Measurements from ENCODE around the gene MSRB2.

Gene MSRB2

DNA sequence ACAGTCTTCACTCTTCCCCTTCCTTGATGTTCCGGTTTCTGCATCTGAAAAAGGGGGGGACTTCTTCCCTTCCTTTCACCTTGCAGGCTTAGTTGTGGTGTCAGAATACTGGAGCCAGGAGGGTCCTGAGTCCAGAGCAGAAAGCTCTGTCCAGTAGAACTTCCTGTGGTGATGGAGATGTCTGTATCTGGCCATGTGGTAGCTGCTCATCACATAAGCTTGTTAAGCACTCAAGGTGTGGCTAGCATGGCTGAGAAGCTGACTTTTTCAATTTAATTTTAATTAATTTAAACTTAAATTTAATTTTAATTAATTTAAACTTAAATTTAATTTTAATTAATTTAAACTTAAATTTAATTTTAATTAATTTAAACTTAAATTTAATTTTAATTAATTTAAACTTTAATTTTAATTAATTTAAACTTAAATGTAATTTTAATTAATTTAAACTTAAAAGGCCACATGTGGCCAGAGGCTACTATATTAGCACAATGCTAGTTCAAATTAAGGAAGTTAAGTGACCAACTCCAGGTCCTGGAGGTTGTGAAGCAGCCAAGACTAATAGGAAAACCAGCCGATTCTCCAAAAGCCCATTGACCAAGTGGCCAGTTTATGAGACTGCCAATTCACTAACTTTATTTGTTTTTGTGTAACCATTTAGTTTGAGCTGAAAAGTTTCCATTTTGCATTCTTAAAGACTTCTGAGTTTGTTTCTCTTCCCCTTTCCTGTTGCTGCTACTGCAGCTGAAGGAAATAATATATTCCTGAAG is 16.3 kb downstream of the MSRB2 start:
- DNase-seq (ENCODE audit: low read depth, low spot score), result no peak

DNA sequence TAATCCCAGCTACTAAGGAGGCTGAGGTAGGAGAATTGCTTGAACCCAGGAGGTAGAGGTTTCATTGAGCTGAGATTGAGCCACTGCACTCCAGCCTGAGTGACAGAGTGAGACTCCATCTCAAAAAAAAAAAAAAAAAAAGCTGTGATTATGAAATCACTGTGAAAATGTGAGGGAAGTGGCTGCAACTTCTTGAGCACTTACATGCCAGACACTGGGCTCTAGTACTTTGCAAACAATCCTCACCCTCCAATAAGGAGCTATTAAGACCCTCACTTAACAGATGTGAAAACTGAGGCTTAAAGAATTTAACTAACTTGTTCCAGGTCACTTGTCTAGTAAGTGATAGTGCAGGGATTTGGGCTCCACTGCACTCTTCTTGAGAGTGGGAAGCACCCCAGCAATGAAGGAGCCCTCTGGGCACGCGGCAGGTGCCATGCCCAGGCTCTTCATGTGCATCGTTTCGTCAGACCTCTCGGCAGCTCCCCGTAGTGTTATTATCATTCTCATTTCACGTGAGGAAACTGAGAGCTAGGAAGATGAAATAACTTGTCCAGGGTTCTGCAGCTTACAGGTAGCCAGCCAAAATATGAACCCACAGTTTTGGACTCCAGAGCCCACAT is 19.0 kb downstream of the MSRB2 start:
- DNase-seq (ENCODE audit: low read depth, low spot score), result no peak

DNA sequence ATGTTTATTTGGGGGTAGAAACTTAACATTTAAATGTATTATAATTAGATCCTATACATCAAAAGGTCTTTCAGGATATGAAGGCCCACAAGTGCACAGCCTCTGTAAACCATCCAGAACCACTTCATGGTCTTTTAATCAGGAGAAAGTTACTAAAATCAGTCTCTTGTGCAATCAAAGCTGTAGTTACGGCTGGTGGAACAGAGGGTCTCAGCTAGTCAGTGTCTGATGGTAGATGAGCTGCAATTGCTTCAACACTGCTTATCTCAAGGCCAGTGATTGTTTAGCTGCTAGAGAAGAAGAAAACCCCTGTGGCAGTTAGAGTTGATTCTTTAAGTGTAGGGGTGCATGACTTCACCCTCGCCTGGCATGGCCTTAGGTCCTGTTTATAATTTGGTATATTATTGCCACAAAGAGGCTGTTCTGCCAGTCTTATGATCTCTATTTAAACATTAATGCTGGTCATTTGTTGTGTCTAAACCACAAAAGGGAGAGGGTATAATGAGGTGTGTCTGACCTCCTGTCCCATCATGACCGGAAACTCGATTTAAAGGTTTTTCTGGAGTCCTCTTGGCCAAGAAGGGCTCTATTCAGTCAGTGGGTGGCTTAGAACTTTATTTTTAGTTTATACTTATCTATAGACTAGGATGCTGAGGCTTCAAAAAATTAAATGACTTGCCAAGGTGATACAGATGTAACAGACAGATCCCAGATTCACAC is 21.3 kb downstream of the MSRB2 start:
- DNase-seq (ENCODE audit: low read depth, low spot score), result no peak

DNA sequence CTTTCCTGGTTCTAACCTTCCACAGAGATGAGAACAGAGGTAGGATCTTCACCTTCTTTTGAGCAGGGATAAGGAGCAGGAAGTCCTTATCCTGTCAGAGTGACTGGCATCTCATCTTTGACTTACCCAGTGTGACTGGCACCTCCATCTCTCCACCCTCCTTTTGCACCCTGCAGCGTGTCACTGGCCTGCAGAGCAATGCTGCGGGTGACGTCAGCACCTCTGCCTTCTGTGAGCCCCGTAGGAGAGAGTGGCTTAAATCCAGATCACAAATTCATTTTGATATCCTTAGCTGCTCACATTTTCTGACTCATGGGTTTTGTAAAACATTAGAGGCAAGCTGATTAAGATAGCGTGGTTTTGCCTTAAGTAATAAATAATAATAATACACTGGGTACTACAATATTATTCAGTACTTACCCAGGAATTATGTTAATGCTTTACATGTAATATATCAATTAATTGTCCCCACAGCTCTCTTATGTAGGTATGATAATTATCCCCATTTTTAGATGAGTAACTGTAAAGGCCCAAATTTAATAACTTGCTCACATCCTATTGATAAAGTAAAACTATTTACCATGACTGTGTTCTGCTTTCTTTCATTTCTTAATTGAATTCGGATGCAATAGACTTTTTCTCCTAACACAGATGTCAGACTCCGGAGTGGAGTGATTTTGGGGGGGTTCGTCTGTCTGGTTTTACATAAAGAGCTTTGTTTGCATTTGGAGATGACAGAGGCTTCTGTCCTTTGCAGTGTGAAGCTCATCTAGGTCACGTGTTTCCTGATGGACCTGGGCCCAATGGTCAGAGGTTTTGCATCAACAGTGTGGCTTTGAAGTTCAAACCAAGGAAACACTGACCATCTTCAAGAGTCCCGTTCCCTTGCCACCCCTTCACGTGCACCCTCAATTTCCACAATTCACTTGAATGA is 24.9 kb downstream of the MSRB2 start:
- DNase-seq (ENCODE audit: low read depth, low spot score), result no peak

DNA sequence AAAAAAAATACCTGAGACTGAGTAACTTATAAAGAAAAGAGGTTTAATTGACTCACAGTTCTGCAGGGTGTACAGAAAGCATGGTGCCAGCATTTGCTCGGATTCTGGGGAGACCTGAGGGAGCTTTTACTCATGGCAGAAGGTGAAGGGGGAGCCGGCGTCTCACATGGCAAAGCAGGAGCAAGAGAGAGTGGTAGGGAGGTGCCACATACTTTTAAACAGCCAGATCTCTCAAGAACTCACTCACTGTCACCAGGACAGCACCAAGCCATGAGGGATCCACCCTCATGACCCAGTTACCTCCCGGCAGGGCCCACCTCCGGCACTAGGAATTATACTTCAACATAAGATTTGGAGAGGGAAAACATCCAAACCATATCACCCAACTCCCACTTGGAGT is 25.8 kb downstream of the MSRB2 start:
- DNase-seq (ENCODE audit: low read depth, low spot score), result no peak

DNA sequence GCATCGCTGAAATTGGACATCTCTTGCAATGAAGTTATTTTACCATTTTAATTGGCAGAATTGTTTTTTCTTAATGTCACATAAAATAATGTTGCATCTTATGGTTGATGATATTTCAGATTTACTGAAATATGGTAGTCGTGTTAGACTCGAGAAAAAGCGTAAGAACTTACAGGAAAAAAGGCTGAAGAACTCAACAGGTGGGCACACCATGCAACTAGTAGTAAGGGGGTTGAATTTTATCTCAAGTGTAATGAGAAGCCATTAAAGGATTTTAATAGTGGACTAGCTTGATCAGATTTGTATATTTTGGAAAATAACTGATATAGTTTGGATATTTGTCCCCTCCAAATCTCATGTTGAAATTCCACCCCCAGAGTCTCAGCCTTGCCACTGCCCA is 41.1 kb downstream of the MSRB2 start:
- DNase-seq (ENCODE audit: low read depth, low spot score), result no peak

DNA sequence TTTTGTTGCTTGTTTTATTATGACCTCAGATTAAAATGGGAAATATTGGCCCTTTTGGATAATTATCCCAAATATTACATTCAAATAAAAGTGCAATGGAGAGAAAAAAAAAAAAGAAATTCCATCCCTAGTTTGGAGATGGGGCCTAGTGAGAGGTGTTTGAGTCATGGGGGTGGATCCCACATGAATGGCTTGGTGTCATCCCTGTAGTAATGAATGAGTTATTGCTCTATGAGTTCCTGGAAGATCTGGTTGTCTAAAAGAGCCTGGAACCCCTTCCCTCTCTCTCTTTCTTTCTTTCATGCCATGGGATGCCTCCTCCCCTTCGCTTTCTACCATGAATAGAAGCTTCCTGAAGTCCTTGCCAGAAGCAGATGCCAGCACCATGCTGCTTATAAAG is 44.3 kb downstream of the MSRB2 start:
- DNase-seq (ENCODE audit: low read depth, low spot score), result no peak

DNA sequence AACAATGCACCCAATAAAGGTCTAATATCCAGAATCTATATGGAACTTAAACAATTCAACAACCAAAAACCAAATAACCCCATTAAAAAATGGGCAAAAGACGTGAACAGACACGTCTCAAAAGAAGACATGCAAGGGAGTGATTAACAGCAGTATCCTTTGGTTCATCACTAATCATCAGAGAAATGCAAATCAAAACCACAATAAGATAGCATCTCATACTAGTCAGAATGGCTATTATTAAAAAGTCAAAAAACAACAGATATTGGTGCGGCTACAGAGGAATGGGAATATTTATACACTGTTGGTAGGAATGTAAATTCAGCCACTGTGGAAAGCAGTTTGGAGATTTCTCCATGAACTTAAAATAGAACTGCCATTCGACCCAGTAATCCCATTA is 46.6 kb downstream of the MSRB2 start:
- no peak for DNase-seq (ENCODE audit: low read depth, low spot score)

DNA sequence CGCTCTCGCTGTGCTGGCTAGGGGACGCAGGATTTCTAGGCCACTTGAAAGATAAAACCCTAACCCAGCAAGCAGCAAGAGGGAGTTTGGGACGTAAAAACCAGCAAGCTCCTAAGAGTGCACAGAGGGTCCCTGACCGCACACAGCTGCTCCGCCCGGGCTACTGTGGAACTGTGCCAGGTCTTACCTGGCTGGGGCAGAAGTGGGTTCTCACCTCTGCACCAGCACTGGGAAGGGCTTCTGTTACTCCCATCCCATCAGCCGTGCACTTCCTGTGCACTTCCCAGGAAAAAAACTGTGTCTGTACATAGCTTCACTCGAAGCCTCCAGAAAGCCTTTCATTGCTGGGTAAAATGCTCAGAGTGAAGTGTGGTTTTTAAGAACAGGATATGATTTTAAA is 50.9 kb downstream of the MSRB2 start:
- DNase-seq (ENCODE audit: low read depth, low spot score), result no peak

DNA sequence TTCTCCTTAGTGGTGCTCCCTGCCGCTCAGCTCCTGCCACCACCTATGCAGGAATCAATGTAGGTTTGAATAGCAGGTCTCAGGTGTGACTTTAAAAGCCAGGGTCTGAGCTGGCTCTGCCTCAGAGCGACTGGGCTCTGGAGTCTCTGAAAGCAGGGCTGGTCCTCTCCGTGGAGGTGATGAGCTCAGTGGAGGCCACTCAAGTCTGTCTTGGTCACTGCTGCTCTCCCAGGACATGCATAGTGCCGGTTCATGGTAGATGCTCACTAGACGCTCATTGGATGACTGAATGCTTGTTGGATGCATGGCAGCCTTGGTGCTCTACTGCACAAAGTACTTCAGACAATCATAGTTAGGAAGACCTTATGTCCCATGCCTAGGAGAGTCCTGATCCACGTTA is 51.7 kb downstream of the MSRB2 start:
- DNase-seq (ENCODE audit: low read depth, low spot score), result no peak

DNA sequence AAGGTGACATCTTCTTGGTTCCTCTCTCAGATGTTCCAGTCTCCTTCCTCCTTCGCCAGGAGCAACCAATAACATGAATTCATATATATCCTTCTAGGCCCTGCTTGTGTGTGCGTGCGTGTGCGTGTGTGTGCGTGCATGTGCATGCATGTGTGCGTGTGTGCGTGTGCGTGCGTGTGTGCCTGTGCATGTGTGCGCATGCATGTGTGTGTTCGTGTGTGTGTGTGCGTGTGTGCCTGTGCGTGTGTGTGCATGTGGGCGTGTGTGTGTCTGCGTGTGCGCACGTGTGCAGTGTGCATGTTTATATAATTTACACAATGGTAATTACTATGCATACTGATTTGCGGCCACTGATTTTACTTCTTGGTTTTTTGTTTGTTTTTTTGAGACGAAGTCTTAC is 52.8 kb downstream of the MSRB2 start:
- DNase-seq (ENCODE audit: low read depth, low spot score), result no peak

DNA sequence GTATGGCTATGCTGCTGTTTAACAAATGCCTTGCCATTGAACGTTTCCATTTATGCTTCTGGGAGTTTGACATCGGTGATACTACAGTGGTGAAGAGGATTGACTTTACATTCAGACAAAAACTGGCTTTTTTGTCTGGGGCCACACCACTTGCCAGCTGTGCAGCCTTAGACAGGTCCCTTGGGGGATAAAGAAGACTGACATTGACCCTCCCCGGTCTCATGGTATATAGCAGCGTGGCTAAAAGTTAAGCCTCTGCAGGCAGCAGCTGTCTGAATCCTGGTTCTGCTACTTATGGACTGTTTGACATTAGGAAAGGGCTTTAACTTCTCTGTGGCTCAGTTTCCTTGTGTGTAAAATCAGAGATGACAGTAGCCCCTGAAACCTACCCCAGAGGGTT is 54.7 kb downstream of the MSRB2 start:
- DNase-seq (ENCODE audit: low read depth, low spot score), result no peak

DNA sequence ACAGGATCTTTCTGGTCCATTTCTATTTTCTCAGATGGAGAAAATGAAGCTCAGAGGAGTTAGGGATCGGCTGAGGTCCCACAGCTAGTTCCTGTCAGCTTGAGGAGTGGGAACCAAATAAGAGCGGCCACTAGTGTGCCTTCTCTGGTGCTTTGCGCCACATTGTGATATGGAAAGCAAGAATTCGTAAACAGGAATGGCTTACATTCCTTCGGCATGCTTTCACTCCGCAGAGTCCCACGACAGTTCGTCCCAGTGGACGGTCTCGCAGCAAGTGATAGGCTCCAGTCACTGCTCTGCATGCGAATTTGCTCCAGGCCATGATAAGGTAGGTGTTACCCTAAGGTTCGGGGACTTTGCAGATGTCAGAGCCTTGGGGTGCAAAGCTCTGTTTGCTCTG is 55.2 kb downstream of the MSRB2 start:
- DNase-seq (ENCODE audit: low read depth, low spot score), result no peak

DNA sequence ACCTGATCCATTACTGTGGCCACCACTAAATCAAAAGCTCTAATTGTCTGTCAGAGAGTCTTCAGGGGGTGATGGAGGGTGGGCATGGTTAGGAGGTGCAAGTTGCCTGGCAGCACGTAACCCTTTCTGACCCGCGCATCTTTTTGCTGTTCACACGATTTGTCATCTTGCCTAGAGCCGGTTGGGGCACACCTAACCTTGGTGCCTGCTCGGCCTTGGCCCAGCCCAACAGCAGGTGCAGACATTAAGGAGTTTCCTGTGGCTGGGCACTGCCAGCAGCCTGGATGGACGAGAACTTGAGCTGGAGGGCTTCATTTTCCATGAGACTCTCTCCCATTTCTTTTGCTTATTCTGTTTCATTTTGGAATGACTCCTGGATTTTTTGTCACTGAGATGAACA is 55.7 kb downstream of the MSRB2 start:
- DNase-seq (ENCODE audit: low read depth, low spot score), result no peak

DNA sequence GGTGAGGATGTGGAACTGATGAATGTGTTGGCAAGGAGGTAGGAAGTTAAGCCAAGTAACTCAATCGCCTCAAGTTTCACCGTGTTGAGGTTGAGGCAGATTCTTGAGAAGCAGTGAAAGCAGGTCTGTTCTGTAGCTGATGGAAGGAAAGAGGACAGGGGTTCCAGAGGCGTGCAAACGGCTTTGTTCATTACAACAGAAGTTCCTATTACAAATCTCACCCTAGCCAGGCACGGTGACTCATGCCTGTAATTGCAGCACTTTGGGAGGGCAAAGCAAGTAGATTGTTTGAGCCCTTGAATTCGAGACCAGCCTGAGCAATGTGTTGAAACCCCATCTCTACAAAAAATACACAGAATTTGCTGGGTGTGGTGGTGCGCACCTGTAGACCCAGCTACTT is 59.8 kb downstream of the MSRB2 start:
- no peak for DNase-seq (ENCODE audit: low read depth, low spot score)

DNA sequence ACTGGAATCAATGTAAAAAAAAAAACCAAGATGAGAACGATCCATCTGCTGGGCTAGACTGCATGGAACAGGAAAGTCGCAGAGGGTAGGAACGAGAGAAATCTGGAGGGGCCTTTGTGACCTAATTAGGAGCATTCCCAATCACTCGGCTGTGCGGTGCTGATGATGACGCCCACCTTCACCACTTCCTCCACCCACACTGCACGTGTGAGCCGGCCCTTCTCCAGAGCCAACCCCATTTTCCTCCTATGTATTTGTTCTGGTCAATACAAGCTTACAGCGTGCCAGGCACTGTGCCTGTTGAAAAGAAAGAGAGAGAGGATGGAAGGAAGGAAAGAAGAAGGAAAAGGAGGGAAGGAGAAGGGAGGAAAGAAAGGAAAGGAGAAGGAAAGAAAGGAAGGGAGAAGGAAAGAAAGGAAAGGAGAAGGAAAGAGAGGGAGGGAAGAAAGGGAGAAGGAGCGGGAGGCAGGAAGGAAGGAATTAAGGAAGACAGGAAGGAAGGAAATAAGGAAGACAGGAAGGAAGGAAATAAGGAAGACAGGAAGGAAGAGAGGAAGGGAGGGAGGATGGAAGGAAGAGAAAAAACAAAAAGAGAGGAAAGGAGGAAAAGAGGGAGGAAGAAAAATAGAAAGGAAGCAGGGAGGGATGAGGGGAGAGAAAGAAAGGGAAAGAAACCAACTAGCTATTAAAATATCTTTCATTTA is 61.2 kb downstream of the MSRB2 start:
- DNase-seq (ENCODE audit: low read depth, low spot score), result no peak

DNA sequence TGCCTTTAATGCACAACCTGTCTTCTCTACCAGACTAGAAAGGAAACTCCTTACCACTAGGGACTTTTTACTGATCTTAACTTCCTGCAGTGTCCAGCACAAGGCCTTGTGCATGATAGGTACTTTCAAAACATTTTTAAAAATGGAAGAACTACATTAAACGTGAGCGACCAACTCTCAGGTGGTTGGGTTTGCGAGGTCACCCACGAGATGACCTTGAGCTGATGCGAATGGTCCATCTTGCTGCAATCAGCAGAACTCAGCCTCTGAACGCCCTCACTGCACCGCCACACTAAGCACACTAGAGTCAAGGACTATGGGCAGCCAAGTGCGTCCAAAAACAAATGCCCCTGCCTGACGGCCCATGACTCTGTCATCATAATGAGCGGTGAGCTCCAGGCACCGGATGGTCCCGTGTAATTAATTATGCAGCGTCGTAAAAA is 61.9 kb downstream of the MSRB2 start:
- no peak for DNase-seq (ENCODE audit: low read depth, low spot score)

DNA sequence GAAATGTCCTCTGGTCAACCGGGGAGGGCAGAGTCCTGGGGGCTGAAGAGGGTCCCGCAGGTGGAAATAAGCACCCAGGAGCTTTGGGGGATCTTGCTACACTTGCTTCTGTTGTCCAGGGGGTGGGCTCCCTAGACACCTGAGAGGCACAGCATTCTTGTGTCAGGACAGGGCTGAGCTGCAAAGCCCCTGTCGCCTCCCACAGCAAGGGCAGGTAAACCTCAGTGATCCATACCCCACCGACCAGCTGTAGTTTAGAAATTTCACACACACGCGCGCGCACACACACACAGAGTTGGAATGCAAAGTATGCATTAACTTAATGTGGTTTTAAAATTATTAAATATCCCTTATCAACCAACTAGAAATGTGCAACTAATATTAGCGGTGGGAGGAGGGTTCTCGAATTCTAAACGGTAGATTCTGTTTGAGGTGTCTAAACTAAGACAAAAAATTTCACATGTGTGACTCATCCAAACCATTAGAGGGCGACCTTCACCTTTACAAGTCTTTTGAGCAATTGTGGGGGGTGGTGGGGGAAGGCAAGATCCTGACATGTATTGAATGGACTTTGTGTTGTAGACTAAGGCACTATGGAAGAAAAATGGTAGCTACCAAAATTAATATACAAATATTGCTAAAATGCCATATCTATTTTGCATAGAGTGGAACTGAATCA is 62.5 kb downstream of the MSRB2 start:
- DNase-seq (ENCODE audit: low read depth, low spot score), result no peak

DNA sequence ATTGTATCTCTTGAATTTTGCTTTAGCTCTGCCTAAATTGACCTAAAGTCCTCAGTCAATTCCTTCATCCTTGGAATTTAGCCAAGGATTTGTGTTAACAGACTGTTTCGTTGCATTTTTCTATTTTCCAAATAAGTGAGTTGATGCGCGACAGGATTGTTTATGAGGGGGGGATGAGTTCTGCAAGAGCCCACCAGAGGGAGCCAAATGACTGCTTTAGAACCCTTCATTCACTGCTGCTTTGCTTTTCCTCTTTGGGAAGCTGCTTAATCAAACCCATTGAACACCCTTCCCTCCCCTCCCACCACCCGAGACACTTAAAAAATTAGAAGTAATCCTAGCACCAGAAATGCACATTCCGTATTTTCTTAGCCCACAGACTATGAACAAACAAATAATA is 63.0 kb downstream of the MSRB2 start:
- DNase-seq (ENCODE audit: low read depth, low spot score), result no peak

DNA sequence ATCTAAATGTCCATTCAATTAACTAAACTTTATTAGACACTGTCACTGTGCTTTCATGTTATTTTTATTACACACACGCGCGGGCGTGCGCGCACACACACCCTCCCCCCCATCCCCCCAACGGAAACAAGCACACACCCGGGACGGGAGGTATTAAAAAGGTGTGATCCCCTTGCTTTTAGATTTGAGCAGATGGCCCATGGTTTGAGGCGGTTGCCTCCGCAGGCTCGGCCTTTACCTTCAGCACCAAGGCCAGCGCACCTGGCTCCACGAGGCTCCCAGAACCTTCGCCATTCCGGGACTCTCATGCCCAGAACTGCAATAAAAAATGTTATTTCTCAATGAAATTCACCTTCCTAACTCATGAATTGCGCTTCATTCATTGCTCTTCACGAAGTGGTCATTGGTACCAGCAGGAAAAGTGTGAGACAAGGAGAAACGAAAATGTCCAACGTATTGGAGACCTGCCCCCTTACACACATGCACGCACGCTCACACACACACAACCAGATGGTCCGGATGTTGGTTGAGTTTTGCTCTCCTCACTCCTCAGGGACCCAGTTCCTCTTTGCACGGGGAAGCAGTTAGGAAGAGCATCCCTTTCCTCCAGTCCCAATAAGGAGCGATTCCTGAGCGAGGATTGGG is 76.0 kb downstream of the MSRB2 start:
- DNase-seq (ENCODE audit: low read depth, low spot score), result no peak
